H54 (cell line): ENCODE results near the gene ZNF140.

Experiments
- DNase-seq: peaks from one replicate; pipeline ENCODE4 v3.0.0; 2011; ENCODE audit warnings: low spot score, mixed read lengths; ENCODE audit not compliant: insufficient read length
- FAIRE-seq: peaks from 3 replicates; lab custom pipeline; 2011; peaks lifted over from hg19 to GRCh38; lab: Jason Lieb, UNC
- POLR2A ChIP-seq: IDR thresholded peaks from 2 replicates; pipeline ENCODE4 v1.6.1; 2011; ENCODE audit warnings: low read depth, mild to moderate bottlenecking, low read length

Gene ZNF140

DNA sequence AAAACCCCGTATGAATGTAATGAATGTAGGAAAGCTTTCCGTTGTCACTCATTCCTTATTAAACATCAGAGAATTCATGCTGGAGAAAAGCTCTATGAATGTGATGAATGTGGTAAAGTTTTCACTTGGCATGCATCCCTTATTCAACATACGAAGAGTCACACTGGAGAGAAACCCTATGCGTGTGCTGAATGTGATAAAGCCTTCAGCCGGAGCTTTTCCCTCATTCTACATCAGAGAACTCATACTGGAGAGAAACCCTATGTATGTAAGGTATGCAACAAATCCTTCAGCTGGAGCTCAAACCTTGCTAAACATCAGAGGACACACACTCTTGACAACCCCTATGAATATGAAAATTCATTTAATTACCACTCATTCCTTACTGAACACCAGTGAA lies 25.5 kb downstream of the ZNF140 start:
- DNase-seq (no peak), FAIRE-seq (no peak)
- TF ChIP-seq POLR2A, result no peak

DNA sequence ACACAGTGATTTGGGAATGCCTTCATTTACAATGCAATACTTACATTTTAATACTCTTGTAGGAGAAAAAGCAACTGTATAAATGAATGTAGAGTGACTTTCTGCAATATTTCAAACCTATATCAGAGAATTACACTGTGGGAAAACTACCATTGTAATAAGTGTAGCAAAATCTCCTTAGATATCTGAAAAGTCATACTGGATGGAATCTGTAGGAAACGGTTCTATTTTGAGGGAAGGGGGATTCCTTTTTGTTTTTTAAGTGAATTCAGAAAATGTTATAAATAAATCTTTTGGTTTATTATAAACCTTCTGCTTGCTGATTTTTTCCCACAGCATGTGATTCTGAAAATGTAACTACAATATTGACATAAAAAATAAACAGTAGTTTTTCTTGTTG lies 26.4 kb downstream of the ZNF140 start:
- FAIRE-seq (no peak), DNase-seq (no peak)
- TF ChIP-seq POLR2A, result no peak

DNA sequence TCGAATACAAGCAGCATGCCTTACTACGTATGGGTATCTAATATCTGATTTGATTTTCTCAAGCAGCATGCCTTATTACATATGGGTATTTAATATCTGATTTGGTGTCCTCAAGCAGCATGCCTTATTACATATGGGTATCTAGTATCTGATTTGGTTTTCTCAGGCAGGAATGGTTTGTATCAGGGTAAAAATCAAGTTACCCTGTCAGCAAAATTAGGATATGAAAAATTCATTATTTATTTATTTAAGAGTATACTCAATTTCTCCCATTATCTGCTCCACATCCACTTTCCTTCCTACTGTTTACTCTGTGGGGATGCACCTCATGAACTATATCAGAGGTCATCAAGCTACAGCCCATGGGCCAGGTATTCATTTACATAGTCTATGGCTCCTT lies 27.4 kb downstream of the ZNF140 start:
- no peak for TF ChIP-seq POLR2A
- no peak for FAIRE-seq

DNA sequence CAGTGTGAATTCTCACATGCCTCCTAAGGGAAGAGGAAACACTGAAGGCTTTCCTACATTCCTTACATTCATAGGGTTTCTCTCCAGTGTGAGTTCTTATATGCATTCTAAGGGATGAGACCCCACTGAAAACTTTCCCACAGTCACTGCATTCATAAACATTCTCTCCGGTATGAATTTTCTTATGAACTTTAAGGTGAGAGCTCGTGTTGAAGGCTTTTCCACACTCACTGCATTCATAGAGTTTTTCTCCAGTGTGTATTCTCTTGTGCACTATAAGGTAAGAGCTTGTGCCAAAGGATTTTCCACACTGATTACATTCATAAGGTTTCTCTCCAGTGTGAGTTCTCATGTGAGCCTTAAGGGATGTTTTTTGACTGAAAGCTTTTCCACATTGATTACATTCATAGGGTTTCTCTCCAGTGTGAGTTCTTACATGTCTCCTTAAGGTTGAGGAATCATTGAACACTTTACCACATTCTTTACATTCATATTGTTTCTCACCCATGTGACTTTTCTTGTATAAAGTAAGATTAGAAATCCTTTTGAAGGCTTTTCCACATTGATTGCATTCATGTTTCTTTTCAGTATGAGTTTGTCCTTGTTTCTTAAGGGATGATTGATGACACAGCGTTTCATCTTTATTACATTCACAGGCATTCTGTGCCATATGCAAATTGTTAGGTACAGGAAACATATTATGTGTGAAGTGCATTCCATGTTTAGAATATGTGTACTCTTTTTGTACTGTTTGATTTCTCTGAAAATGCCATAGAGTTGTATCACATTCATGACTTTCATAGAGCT lies 39.9 kb downstream of the ZNF140 start:
- FAIRE-seq, result peak; percentile 64
- DNase-seq, result no peak
- TF ChIP-seq POLR2A, result no peak

More for the DNA sequence above, 27.4 kb downstream of the ZNF140 start:
- DNase-seq, result no peak

DNA sequence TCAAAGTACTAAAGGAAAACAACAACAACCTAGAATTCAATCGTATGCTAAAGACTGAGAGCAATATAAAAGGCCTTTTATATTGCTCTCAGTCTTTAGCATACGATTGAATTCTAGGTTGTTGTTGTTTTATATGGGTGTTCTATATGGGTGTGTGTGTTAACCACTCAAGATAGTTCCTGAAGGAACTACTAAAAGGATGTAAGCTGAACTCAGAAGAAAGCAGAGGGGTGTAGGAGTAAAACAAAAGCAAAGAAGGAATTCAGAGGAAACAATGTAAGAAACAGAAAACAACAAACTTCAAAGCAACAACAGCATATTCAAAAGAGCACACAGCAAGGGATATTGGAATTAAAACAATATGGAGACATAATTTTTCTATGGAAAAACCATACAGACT lies 44.0 kb downstream of the ZNF140 start:
- FAIRE-seq (no peak), DNase-seq (no peak)
- no peak for TF ChIP-seq POLR2A

DNA sequence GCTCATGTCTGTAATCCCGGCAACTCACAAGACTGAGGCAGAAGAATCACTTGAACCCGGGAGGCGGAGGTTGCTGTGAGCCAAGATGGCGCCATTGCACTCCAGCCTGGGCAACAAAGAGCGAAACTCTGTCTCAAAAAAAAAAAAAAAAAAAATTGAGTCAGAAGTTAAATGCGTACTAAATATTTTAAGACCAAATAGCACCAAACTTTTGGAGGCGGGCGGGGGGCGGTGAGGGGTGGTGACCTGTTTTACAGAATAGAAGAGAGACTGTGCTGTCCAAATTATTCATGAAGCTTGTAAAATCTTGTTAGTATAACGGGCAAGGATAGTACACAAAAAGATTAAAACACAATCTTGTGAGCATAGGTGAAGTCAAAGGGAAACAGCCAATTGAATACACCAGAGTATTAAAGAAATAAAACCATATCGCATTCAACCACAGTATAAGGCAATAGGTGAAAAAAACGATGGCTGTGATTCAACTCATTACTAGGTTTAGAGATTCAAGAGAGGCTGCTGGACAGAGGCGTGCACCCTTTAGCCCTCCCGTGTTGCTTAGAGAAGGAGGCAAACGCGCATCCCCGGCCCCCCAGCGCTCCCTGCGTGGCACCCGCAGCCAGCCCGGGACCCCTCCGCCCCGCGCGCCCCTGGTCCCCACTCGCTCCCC lies 48.8 kb downstream of the ZNF140 start:
- DNase-seq (no peak), FAIRE-seq (peak; percentile 15)
- no peak for TF ChIP-seq POLR2A

DNA sequence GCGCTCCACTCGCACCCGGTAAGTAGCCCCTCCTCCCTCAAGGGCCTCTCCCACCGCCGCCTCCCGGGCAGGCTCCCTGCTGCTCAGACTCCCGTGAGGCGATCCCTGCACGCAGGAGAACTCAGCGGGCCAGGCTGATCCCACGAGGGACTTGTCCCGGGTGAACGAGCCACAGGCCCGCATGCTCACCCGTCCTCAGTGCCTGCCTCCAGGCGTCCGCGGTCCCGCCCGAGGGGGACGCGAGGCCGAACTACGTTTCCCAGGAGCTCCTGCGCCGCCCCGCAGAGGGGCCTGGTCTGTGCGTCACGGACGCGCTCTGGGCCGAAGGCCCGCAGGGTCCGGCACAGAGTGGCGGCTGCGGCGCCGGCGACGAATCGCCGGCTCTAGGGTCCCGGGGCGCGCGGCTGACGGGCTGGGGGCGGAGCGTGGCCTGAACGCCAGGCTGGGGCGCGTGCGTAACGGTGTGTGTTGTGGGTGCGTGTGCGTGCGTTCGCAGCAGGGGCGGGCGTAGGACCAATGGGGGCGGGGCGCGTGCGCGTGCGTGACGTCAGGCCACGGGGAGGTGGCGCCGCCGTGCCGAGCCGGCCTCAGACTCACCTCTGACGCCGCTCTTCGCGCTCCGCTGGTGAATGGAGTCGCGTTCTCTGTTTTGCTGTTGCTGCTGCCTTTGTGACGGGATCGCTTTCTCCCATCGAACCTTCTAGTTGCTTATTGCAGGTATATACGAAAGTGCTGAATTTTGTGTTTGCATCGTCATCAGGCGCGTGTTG lies 49.5 kb downstream of the ZNF140 start, which contains the start of the genes ZNF10 and ZNF891:
Gene ZNF10, plus strand, starts transcription at position 590 of the 770 bp plus-strand sequence. CDS start 13,866 bp downstream, outside the sequence.
Gene ZNF891, minus strand, starts transcription at position 237 of the 770 bp plus-strand sequence. CDS start 8,356 bp downstream, outside the sequence.
- DNase-seq (peak; percentile 85), FAIRE-seq (peak; percentile 91)
- peak; percentile 92 for TF ChIP-seq POLR2A

DNA sequence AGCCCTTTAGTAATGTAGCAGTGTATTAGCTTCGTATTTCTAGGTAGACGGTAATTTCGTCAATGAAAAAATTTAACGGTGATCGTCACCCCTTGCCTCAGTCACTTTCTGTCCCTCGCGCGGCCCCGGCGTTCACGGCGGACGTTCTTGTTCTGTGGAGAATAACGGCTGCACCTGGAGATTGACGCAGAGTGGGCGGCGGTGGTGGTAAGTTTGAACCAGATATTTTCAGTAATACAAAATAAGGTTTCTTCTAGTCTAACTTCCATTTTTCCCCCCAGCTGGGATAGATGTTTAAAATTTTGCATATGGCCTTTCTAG lies 50.0 kb downstream of the ZNF140 start:
- TF ChIP-seq POLR2A, result no peak
- DNase-seq (no peak), FAIRE-seq (no peak)

DNA sequence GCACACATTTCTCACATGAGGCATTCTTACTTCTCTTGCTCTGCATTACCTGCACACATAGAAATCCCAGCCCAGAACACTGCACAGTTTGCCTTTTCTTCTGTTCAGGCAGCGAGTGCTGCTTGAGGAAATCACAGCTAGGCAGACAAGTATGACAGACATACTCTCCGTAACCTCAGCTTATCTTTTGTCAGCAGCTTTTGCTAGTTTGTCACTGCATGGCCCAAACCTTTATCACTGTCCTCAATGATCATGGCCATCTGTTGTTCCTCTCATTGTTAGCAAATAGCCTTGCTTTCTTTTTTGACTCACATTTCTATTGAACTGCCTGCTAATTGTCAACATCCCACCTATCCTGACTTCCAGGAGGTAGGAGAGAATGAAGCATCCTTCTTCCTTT lies 55.0 kb downstream of the ZNF140 start:
- TF ChIP-seq POLR2A, result no peak
- FAIRE-seq, result no peak
- DNase-seq, result no peak

DNA sequence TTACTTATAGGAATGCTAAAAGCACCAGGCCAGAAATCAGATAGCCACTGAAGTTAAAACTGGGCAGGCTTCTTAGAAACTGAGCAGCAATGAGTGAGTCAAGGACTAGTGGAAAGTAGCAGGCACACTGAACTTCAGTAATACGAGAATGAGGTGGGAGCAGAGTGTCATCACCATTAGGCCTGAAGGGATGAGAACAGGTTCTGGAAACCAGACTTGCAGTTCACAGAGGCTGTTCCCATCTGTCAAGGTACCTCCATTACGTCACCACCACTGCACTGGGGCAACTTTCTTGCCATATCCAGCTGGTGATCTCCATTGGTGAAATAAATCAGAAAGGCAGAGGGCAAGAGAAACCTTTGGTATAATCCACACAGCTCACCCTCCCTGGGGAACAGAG lies 65.3 kb downstream of the ZNF140 start:
- FAIRE-seq (no peak), DNase-seq (no peak)
- TF ChIP-seq POLR2A, result no peak

DNA sequence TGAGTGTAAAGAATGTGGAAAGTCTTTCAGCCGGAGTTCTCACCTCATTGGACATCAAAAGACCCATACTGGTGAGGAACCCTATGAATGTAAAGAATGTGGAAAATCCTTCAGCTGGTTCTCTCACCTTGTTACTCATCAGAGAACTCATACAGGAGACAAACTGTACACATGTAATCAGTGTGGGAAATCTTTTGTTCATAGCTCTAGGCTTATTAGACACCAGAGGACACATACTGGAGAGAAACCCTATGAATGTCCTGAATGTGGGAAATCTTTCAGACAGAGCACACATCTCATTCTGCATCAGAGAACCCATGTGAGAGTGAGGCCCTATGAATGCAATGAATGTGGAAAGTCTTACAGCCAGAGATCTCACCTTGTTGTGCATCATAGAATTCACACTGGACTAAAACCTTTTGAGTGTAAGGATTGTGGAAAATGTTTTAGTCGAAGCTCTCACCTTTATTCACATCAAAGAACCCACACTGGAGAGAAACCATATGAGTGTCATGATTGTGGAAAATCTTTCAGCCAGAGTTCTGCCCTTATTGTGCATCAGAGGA lies 75.5 kb downstream of the ZNF140 start:
- no peak for DNase-seq
- no peak for FAIRE-seq
- no peak for TF ChIP-seq POLR2A
